IPS-18a (cell line): ENCODE measurements around the gene GDE1.
"Not testable (repeated sequence)": the region's sequence is repeated elsewhere in the genome, so short reads cannot be mapped to it uniquely, and the experiment has no call there.

Experiments
- H3K27ac ChIP-seq: one replicate; pipeline ENCODE4 v1.5.1; 2013; ENCODE audit warnings: low read length
- H3K27me3 ChIP-seq: one replicate; pipeline ENCODE4 v1.6.1; 2013; ENCODE audit warnings: mild to moderate bottlenecking, low read length; ENCODE audit not compliant: control insufficient read depth, insufficient read depth
- H3K36me3 ChIP-seq: one replicate; pipeline ENCODE4 v1.6.1; 2013; ENCODE audit warnings: low read depth, low read length; ENCODE audit not compliant: control insufficient read depth
- H3K4me1 ChIP-seq: one replicate; pipeline ENCODE4 v1.6.1; 2013; ENCODE audit warnings: low read depth, low read length; ENCODE audit not compliant: control insufficient read depth
- H3K4me3 ChIP-seq: one replicate; pipeline ENCODE4 v1.5.1; 2013; ENCODE audit warnings: low read length
- H3K9ac ChIP-seq: one replicate; pipeline ENCODE4 v1.6.1; 2013; ENCODE audit warnings: mild to moderate bottlenecking, low read length, moderate library complexity
- H3K9me3 ChIP-seq: one replicate; pipeline ENCODE4 v1.6.1; 2013; ENCODE audit warnings: low read depth, low read length; ENCODE audit not compliant: control insufficient read depth

Gene GDE1

GRCh38 chr16:19543278-19543996 is 21.5 kb upstream of the GDE1 start:
- not testable (repeated sequence) for H3K9me3 ChIP-seq, H3K4me3 ChIP-seq, H3K9ac ChIP-seq, H3K27me3 ChIP-seq, H3K27ac ChIP-seq, H3K4me1 ChIP-seq
- peaks cover 52% of the 10 kb centered on the region for H3K36me3 ChIP-seq

GRCh38 chr16:19542138-19542821 is 20.4 kb upstream of the GDE1 start:
- Histone ChIP-seq H3K4me3 (no peak overlapping the region), H3K27me3 (no peaks in the 10 kb centered on the region), H3K9me3 (no peaks in the 10 kb centered on the region), H3K9ac (no peak overlapping the region), H3K4me1 (no peaks in the 10 kb centered on the region), H3K27ac (no peak overlapping the region), H3K36me3 (peaks cover 49% of the 10 kb centered on the region)

GRCh38 chr16:19540241-19540970 is 18.5 kb upstream of the GDE1 start:
- no peaks in the 10 kb centered on the region for H3K9me3 ChIP-seq
- H3K27me3 ChIP-seq: no peaks in the 10 kb centered on the region
- H3K36me3 ChIP-seq: peaks cover 53% of the 10 kb centered on the region
- H3K4me1 ChIP-seq: no peaks in the 10 kb centered on the region
- H3K4me3 ChIP-seq: no peak overlapping the region
- H3K9ac ChIP-seq: no peak overlapping the region
- no peak overlapping the region for H3K27ac ChIP-seq

GRCh38 chr16:19532601-19533000 is 10.7 kb upstream of the GDE1 start:
- Histone ChIP-seq H3K9me3 (no peaks in the 10 kb centered on the region), H3K9ac (no peak overlapping the region), H3K4me3 (no peak overlapping the region), H3K27me3 (no peaks in the 10 kb centered on the region), H3K36me3 (peaks cover 37% of the 10 kb centered on the region), H3K27ac (no peak overlapping the region), H3K4me1 (no peaks in the 10 kb centered on the region)

GRCh38 chr16:19528666-19529065 is 6.8 kb upstream of the GDE1 start:
- H3K36me3 ChIP-seq: peaks cover 20% of the 10 kb centered on the region

GRCh38 chr16:19527161-19527560 is 5.3 kb upstream of the GDE1 start:
- H3K36me3 ChIP-seq: peaks cover 12% of the 10 kb centered on the region
- no peak overlapping the region for H3K27ac ChIP-seq
- H3K4me3 ChIP-seq: no peak overlapping the region
- no peaks in the 10 kb centered on the region for H3K27me3 ChIP-seq
- peaks cover 14% of the 10 kb centered on the region for H3K4me1 ChIP-seq
- no peaks in the 10 kb centered on the region for H3K9me3 ChIP-seq
- H3K9ac ChIP-seq: no peak overlapping the region

More at GRCh38 chr16:19528666-19529065, 6.8 kb upstream of the GDE1 start:
- Histone ChIP-seq H3K9me3 (no peaks in the 10 kb centered on the region), H3K9ac (no peak overlapping the region), H3K27me3 (no peaks in the 10 kb centered on the region), H3K4me3 (no peak overlapping the region), H3K4me1 (peaks cover 5% of the 10 kb centered on the region), H3K27ac (no peak overlapping the region)

GRCh38 chr16:19525385-19525723 is 3.5 kb upstream of the GDE1 start:
- H3K4me1 ChIP-seq: peaks cover 21% of the 10 kb centered on the region
- H3K9ac ChIP-seq: peak overlapping the region; percentile 74
- H3K4me3 ChIP-seq: peak overlapping the region; percentile 88
- H3K27me3 ChIP-seq: no peaks in the 10 kb centered on the region
- H3K27ac ChIP-seq: no peak overlapping the region
- peaks cover 11% of the 10 kb centered on the region for H3K36me3 ChIP-seq
- H3K9me3 ChIP-seq: no peaks in the 10 kb centered on the region

- H3K27me3 ChIP-seq: no peaks in the 10 kb centered on the region
- peaks cover 11% of the 10 kb centered on the region for H3K36me3 ChIP-seq
- peaks cover 21% of the 10 kb centered on the region for H3K4me1 ChIP-seq
- H3K4me3 ChIP-seq: peak overlapping the region; percentile 88
- no peaks in the 10 kb centered on the region for H3K9me3 ChIP-seq
- peak overlapping the region; percentile 74 for H3K9ac ChIP-seq
- H3K27ac ChIP-seq: no peak overlapping the region
Measured at GRCh38 chr16:19524616-19525384, 2.9 kb upstream of the GDE1 start.

GRCh38 chr16:19524356-19524615 is 2.4 kb upstream of the GDE1 start:
- H3K4me1 ChIP-seq: peaks cover 21% of the 10 kb centered on the region
- no peaks in the 10 kb centered on the region for H3K27me3 ChIP-seq
- H3K4me3 ChIP-seq: peak overlapping the region; percentile 88
- peaks cover 11% of the 10 kb centered on the region for H3K36me3 ChIP-seq
- H3K9me3 ChIP-seq: no peaks in the 10 kb centered on the region
- H3K27ac ChIP-seq: no peak overlapping the region
- peak overlapping the region; percentile 74 for H3K9ac ChIP-seq

GRCh38 chr16:19523559-19524355 is 1.9 kb upstream of the GDE1 start, which contains the start of gene CCP110:
Gene CCP110, plus strand, starts transcription at chr16:19523942. Its CDS starts 3,940 bp downstream, at chr16:19527882.
- Histone ChIP-seq H3K4me1 (peaks cover 21% of the 10 kb centered on the region), H3K27ac (no peak within 1 kb of the TSS)

GRCh38 chr16:19523184-19523558 is 1.3 kb upstream of the GDE1 start:
- no peak overlapping the region for H3K27ac ChIP-seq
- H3K36me3 ChIP-seq: peaks cover 3% of the 10 kb centered on the region
- H3K9ac ChIP-seq: no peak overlapping the region
- H3K4me1 ChIP-seq: peaks cover 21% of the 10 kb centered on the region
- no peak overlapping the region for H3K4me3 ChIP-seq
- H3K27me3 ChIP-seq: no peaks in the 10 kb centered on the region
- H3K9me3 ChIP-seq: no peaks in the 10 kb centered on the region

More at GRCh38 chr16:19523559-19524355, 1.9 kb upstream of the GDE1 start, which contains the start of gene CCP110:
- no peaks in the 10 kb centered on the region for H3K27me3 ChIP-seq
- no peaks in the 10 kb centered on the region for H3K9me3 ChIP-seq
- H3K36me3 ChIP-seq: peaks cover 8% of the 10 kb centered on the region
- H3K4me3 ChIP-seq: peak within 1 kb of the TSS; percentile 88
- peak within 1 kb of the TSS; percentile 74 for H3K9ac ChIP-seq
